Thyroid gland (tissue), 4 donors: ENCODE data around the gene INSM1. TPM values are rescaled to one million over a fixed set of nuclear protein-coding genes. Genes with fewer than 3 reads are reported as not detected.

Source experiments
- DNase-seq, 2 donors: peaks; one replicate each; pipeline ENCODE4 v3.0.0-alpha.2; 2019
- H3K27ac ChIP-seq, 3 donors: fragments of 200-600 bp; sonication (generic); 1 replicate in 2 of 3; 2 replicates in 1 of 3; pipeline ENCODE4 v1.5.1; 2016 to 2019; ENCODE audit warnings: mild to moderate bottlenecking in 1 of 3, moderate library complexity in 1 of 3
- H3K27me3 ChIP-seq: fragments of 200-600 bp; sonication (generic); one replicate; pipeline ENCODE4 v1.5.1; 2019
- H3K36me3 ChIP-seq, 2 donors: fragments of 200-600 bp; sonication (generic); one replicate each; pipeline ENCODE4 v1.5.1; 2016 to 2019
- H3K4me1 ChIP-seq, 2 donors: fragments of 200-600 bp; sonication (generic); one replicate each; pipeline ENCODE4 v1.5.1; 2017 to 2019
- H3K4me3 ChIP-seq, 3 donors: fragments of 200-600 bp; sonication (generic); replicated peaks in 1 of 3; 1 replicate in 2 of 3; 2 replicates in 1 of 3; pipeline ENCODE4 v1.5.1; 2016; ENCODE audit warnings: mild to moderate bottlenecking in 1 of 3
- H3K9me3 ChIP-seq: fragments of 200-600 bp; sonication (generic); one replicate; pipeline ENCODE4 v1.5.1; 2017
- CTCF ChIP-seq, 6 experiments: fragments of 200-600 bp in 3 of 6; fragments of 450-650 bp in 3 of 6; sonication (generic) in 3 of 6; IDR thresholded peaks; one replicate each; pipeline ENCODE4 v1.5.1; 2016 to 2019; ENCODE audit warnings: antibody characterized with exemption in 6 of 6, mild to moderate bottlenecking in 2 of 6, inconsistent platforms in 1 of 6, moderate library complexity in 1 of 6
- POLR2A ChIP-seq, 2 donors: fragments of 450-650 bp; IDR thresholded peaks; one replicate each; pipeline ENCODE4 v1.6.1; 2017; ENCODE audit warnings: antibody characterized with exemption in 2 of 2, mild to moderate bottlenecking in 2 of 2, moderate library complexity in 1 of 2
- WGBS, 2 donors: methylation state at CpG; one replicate each; pipeline ENCODE4 v1.1.5; 2017; 5-methylcytosine and 5-hydroxymethylcytosine counted together
- intact Hi-C: fragments of 100-400 bp; cut with DNase I; formaldehyde crosslinking; loops from one replicate; pipeline ENCODE4 v1.15.1; 2023
- total RNA-seq, 4 donors: library from RNA; depleted of rRNA; stranded (reverse); fragments of >200 nt; gene quantifications; one replicate each; pipeline ENCODE4 v1.2.3, GENCODE V29; 2016

INSM1 gene
- total RNA-seq, 4 donors from 2014 or later: 0.49 TPM; not detected in 3

- H3K9me3 ChIP-seq: no peaks in the 10 kb centered on the region
- no peaks in the 10 kb centered on the region for H3K27me3 ChIP-seq
- 97 to 98% methylated on average over 1 of the region's 1 CpG for WGBS, 2 donors
- DNase-seq: no peak
- no peak for TF ChIP-seq CTCF (IDR thresholded peaks at IDR 0.05)
- TF ChIP-seq POLR2A (IDR thresholded peaks at IDR 0.05): no peak
- H3K27ac ChIP-seq: no peak overlapping the region
- no peaks in the 10 kb centered on the region for H3K4me1 ChIP-seq
- H3K4me3 ChIP-seq: no peak overlapping the region
- H3K36me3 ChIP-seq: no peaks in the 10 kb centered on the region
- intact Hi-C loops: no loop called here
Measured at GRCh38 chr20:20415321-20415720, 47.4 kb downstream of the INSM1 start.

- Histone ChIP-seq H3K27ac (no peak overlapping the region), H3K4me1 (no peaks in the 10 kb centered on the region), H3K9me3 (no peaks in the 10 kb centered on the region), H3K36me3 (no peaks in the 10 kb centered on the region), H3K4me3 (no peak overlapping the region), H3K27me3 (no peaks in the 10 kb centered on the region)
- intact Hi-C loops: no loop called here
- no peak for TF ChIP-seq CTCF (IDR thresholded peaks at IDR 0.05)
- no peak for TF ChIP-seq POLR2A (IDR thresholded peaks at IDR 0.05)
- WGBS, 2 donors: 96% methylated on average over 8 of the region's 8 CpGs
- no peak for DNase-seq
Measured at GRCh38 chr20:20417876-20418676, 50.2 kb downstream of the INSM1 start.
